ENCODE data around the gene LSG1. TPM values are rescaled to one million over a fixed set of nuclear protein-coding genes. Genes with fewer than 3 reads are reported as not detected.
"Not testable (repeated sequence)": the region's sequence is repeated elsewhere in the genome, so short reads cannot be mapped to it uniquely, and the experiment has no call there.

Gene LSG1
- total RNA-seq, 1 donor from 2014 or later: 21.3 TPM

DNA sequence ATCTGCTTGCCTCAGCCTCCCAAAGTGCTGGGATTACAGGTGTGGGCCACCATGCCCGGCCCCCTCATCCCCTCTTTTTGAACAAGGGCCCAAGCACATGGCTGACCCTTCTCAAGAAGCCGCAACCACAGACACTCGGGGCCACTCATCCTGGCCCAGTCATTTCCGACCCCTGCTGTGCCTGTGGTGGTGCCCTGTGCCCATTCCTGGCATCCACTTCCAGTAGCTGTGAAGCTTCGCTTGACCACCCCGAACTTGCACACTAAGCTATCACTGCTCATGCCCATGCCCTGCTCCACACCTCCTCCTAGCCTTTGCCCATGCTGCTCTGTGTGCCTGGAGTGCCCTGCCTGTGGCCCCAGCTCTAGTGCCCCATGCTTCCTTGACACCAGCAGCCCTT lies 47.0 kb downstream of the LSG1 start:
- DNase-seq (ENCODE audit: low spot score): no peak
- intact Hi-C loops (cut with DNase I): no loop called here

DNA sequence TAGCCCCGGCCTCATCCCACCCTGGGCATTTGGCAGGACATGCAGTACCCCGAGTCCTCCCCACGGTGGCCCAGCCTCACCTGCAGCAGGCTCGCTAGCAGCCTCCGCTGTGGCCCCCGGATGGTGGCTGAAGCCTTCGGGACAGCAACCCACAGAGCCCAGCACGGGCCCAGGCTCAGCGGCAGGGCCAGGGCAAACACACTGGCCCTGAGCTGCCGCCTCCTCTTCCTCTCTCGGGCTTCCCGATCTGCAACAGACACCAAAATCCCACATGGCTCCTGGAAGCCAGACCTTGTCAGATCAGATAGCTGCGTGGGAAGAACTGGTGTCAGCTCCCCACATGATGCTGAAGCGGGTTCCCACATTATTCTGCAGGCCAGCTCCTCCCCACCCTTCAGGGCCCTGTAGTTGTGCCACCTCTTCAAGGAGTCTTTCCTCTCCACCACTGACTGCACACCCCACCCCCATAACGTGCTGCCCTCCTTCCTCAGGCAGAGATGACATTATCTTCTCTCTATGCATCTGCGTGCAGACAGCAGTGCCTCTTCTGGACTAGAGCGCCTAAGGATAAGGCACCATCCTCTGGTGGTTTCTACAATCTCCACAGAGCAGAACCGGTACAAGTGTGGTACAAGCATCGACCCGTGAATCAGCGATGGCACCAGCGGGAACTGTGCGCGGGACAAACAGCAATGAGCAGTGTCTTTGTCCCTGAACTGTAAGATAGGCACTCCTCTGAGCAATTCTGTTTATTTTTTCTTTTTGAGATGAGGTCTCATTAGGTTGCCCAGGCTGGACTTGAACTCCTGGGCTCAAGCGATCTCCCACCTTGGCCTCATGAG lies 48.3 kb downstream of the LSG1 start:
- intact Hi-C loops (cut with DNase I): no loop called here
- no peak for DNase-seq (ENCODE audit: low spot score)

DNA sequence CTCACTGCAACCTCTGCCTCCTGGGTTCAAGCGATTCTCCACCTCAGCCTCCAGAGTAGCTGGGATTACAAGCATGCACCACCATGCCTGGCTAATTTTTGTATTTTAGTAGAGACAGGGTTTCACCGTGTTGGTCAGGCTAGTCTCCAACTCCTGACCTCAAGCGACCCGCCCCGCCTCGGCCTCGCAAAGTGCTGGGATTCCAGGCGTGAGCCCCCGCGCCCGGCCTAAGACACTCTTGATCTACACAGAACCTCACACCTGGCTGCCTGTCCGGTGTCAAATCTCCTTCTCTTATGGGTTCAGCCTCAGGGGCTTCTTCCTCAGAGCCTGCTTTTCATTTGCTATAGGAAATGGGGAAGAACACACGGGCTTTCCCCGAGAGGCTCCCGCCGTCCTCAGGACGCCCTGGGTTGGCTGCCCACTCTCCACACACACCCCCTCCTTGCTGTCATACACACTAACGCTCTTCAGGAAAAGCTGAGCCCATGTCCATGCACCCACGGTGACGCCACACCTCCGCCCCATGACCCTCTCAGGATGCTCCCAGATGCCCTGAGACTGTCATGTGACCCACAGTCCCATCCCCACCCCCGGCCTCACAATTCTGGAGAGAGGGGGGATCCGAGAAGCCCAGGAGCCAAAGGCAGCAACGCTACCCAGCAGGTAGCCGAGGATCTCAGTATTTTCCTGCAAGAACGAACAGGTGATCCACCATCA lies 49.2 kb downstream of the LSG1 start:
- intact Hi-C loops (cut with DNase I): no loop called here
- DNase-seq (ENCODE audit: low spot score): no peak

DNA sequence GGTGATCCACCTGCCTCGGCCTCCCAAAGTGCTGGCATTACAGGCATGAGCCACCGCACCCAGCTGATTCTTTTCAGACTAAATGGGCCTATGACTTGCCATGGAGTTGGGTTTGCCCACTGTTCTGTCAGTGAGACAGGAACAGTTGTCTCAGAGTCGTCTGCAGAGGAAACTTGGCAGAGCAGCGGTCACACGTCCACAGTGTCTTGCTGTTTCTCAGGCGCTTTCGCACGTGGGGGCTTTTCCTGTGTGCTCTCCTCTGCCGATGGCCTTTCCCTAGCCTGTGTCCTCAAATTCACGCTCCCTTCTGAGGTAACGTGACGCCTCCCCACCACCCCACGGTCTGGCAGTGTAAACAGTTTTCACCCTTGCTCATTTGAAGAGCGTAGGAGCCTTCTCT lies 50.0 kb downstream of the LSG1 start:
- intact Hi-C loops (cut with DNase I): no loop called here
- no peak for DNase-seq (ENCODE audit: low spot score)

DNA sequence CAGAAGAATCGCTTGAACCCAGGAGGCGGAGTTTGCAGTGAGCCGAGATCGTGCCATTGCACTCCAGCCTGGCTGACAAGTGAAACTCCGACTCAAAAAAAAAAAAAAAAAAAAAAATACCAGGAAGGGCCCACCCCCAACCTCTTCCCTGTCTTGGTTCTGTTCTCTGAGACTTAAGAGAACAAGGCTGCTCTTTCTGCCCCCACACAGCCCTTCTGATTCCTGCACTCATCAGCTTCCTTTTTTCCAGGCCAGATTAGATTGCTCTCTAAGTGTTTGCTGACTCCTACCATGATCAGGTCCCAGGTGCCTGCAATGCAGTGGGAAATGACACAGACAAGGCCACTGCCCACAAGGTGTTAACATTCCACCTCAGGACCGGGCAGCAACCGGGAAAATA lies 51.8 kb downstream of the LSG1 start:
- intact Hi-C loops (cut with DNase I): no loop called here

DNA sequence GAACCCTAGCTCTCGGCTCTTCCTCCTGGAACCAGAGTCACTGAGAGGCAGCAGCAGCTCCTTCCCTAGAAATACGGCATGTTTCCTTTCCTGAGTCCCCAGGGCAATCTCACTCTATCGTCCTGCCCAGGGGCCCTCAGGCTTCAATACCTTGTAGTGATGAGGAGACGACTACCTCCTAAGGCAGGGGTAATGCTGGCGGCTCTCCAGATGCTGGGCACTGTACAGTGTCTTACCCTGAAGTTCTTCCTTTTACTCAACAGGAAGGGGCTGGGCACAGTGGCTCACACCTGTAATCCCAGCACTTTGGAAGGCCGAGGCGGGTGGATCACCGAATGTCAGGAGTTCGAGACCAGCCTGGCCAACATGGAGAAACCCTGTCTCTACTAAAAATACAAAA lies 52.2 kb downstream of the LSG1 start:
- intact Hi-C loops (cut with DNase I): no loop called here
- DNase-seq (ENCODE audit: low spot score): no peak

More for the DNA sequence above, 51.8 kb downstream of the LSG1 start:
- DNase-seq (ENCODE audit: low spot score): no peak

DNA sequence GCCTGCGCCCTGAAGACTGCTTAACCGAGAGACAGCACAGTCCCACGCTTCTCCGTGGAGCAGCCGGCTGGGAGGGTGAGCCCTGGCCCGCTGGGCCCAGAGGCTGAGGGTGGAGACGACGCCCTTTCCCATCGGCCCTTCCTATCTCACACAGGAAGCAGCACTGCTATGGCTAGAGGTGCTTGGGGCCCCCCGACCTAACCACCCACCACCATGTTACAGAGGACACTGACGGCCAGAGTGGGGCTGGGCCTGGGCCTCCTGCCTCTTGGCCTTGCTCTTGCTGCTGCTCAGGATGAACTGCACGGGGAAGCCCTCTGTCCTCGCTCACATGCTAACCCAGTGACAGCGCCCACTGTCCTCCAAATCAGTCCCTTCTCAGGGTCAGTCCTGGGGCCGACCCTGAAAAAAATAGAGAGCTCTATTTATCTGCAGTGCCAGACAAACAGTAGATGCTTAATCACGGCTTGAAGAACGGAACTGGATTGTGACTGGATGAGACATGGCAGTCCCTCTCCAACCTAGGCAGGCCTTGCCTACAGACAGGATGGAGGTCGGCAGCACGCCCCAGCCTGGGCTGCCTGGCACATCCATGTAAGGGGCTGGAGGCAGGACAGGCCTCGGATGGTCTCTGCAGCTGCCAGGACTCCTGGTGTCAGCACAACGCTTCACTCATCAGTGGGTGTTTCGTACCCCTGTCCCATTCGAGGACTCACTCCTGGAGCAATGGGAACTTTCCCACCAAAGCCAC lies 53.0 kb downstream of the LSG1 start:
- no peak for DNase-seq (ENCODE audit: low spot score)

DNA sequence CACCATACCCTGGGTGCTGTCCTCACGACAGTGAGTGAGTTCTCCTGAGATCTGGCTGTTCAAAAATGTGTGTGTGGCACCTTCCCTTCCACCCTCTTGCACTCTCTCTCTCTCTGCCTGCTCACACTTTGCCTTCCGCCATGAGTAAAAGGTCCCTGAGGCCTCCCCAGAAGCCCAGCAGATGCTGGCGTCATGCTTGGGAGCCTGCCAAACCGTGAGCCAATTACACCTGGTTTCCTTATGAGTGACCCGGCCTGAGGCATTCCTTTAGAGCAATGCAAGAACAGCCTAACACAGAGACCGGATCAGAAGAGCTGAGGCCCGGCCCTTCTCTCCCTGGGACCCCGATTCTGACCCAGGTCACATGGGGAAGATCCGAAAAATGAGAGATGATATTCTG lies 54.2 kb downstream of the LSG1 start:
- DNase-seq (ENCODE audit: low spot score): no peak
- intact Hi-C loops (cut with DNase I): no loop called here

More for the DNA sequence above, 53.0 kb downstream of the LSG1 start:
- intact Hi-C loops (cut with DNase I): no loop called here

DNA sequence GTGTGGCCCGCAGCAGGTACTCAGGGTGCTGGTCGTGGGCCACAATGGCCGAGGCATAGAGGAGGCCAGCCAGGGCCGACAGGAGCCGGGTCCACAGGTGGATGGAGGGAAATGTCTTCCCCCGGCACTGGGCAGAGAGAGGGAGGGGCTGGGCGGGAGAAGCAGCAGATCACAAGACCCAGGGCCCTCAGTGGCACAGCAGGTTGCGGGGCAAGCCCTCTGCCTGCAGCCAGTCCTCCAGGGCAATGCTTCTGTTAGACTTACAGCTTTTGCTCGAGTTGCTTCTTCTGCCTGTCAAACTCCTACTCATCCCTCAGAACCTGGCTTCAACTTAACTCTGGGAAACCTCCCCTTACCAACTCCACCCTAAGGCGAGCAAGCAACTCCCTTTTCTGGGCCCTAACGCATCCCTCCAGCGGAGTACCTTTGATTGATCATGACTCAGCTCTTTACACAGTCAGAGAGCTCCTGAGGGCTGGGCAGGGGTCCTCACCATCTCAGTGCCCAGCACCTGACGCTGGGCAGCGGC lies 54.8 kb downstream of the LSG1 start:
- intact Hi-C loops (cut with DNase I): no loop called here
- DNase-seq (ENCODE audit: low spot score): no peak

DNA sequence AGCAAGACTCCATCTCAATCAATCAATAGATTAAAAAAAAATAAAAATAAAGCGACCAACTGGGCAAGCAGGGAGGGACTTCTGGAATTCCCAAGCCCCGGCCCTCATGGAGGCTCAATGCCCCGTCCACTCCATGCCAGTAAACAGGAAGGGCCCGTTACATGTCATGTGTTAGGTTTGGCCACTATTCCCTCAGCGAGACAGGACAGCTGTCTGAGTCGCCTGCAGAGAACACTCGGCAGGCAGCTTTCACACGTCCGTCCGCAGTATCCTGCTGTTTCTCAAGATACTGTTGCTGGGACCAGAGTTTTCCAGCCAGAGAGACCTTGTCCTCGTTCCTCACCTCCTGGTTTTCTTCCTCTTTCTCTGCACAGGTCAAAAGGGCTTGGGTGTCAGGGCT lies 56.8 kb downstream of the LSG1 start:
- intact Hi-C loops (cut with DNase I): no loop called here
- DNase-seq (ENCODE audit: low spot score): no peak

DNA sequence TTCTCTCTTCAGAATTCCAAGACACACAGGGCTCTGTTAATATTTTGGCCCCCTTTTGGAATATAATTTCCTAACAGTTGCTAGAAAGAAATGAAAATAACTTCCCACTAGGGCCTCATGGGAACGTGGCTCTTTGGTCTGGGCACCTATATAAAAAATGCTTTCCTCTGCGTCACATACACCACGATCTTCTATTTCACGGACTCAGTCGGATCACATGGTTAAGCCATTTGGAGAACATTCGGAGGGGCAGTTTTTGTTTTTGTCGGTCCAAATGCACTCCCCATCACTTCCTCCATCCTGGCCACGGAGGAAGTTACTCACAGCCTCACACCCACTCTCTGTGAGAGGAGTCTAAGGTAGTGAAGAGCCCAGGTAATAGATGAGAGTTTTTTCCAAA lies 59.8 kb downstream of the LSG1 start:
- intact Hi-C loops (cut with DNase I): no loop called here

DNA sequence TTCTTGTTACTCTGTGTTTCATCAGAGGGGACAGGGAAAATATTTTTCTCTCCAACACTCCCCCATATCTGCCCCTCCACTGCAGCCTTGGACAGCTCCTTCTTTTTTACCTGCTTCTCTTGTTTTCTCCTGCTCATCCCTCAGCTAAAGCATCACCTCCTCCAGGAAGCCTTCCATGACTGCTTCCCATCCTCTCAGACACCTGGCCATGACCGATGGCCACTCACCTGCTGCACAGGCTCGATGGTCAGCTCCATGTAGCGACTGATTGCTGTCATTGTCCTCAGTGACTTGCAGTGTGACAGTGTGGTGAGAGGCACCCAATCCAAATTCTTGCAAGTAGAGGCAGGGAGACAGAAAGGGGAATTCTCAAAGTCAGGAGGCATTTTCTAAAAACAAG lies 61.3 kb downstream of the LSG1 start:
- intact Hi-C loops (cut with DNase I): no loop called here
- DNase-seq (ENCODE audit: low spot score): no peak

More for the DNA sequence above, 59.8 kb downstream of the LSG1 start:
- DNase-seq (ENCODE audit: low spot score): no peak

DNA sequence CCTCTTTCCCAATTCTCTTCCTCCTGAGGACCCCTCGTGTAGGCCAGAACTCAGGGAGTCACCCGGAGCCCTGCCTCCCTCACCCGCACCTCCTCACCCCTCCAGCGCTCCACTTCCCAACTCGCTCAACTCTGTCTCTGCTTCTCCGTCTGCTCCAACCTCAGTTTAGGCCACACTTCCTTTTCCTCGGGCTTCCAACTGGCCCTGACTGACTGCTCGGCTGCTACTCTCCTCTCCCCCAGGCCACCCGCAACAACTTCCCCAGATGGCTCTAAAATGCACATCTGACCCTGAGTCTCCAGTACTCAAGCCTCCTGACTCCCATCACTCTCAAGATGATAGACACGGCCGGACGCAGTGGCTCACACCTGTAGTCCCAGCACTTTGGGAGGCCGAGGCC lies 62.4 kb downstream of the LSG1 start:
- no peak for DNase-seq (ENCODE audit: low spot score)
- intact Hi-C loops (cut with DNase I): no loop called here

DNA sequence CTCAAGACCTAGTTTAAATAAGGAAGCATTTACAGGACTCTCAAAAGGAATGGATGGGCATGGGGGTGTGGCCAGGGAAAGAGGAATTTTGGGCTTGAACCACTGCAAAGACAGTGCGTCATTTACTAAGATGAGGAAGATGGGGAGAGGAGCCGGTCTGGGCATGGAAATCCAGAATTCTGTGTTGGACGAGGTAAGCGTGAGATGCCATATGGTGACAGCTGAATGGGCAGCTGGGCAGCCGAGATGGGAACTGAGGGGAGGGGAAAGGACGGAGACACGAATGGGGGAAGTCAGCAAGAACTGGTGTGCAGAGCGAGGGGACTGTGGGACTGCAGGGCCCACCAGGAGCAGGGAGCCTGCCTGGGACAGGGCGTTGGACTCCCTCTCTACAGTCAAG lies 63.0 kb downstream of the LSG1 start:
- no peak for DNase-seq (ENCODE audit: low spot score)
- intact Hi-C loops (cut with DNase I): no loop called here

DNA sequence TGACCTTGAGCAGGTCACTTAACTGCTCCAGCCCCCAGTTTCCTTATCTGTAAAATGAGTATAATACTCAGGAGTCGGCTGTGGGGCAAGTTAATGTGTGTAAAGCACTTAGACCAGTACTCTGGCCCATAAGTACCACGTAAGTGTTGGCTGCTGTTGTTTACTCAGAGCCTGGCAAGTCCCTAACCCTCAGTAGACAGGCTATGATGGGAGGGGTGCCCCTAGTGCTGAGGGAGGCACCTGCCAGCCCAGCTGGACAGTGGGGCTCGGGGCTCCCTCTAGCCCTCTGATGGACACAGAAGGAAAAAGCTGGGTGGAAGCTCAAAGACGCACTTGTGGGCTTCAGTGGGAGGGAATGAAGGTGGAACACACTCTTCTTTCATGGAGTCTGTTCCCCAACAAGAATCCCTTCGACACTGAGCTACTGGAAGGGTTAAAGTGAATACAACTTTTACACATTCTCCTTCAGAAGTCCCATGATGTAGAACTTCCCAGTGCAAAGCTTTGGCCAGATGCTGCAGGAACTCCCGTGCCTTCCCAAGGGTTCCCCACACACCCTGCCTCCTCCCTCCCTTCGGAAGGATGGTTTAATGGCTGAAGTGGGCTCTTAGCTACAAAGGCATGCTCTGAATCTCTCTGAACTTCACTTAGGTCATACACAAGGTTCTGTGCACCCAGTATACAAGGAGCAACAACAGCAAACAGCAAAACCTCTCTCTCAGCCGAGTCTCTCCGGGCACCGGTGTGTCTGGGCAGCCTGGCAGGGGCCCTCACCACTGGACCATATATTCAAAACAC lies 64.2 kb downstream of the LSG1 start:
- intact Hi-C loops (cut with DNase I): no loop called here
- DNase-seq (ENCODE audit: low spot score): no peak

DNA sequence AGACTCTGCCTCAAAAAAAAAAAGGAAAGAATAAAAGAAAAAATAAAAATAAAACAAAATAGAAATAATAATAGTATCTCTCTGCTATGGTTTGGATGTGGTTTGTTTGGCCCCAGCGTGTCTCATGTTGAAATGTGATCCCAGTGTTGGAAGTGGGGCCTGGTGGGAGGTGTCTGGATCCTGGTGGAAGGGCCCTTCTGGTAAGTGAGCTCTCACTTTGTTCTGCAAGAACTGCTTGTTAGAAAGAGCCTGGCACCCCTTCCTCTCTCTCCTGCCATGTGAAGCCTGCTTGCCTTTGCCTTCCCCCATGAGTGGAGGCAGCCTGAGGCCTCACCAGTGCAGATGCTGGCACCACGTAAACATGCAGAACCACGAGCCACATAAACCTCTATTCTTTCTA lies 65.0 kb downstream of the LSG1 start:
- DNase-seq (ENCODE audit: low spot score): no peak
- intact Hi-C loops (cut with DNase I): no loop called here

DNA sequence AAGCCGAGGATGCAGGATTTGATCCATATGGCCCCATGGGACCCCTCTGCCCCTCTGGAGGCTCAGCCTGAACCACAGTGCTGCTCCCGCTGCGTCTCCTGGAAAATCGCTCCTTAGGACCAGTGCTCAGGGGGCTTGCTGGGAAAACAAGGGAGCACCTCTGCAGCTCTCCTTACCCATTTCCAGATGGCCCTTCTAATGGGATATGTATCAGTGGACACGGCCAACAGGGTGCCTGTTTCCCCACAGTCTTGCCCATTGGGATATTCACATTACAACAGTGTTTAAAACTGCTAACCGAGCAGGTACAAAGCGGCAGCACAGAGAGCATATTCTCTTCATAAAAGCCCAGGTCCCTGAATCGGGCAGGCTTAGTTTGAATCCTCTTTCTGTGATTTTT lies 65.8 kb downstream of the LSG1 start:
- no peak for DNase-seq (ENCODE audit: low spot score)
- intact Hi-C loops (cut with DNase I): no loop called here

DNA sequence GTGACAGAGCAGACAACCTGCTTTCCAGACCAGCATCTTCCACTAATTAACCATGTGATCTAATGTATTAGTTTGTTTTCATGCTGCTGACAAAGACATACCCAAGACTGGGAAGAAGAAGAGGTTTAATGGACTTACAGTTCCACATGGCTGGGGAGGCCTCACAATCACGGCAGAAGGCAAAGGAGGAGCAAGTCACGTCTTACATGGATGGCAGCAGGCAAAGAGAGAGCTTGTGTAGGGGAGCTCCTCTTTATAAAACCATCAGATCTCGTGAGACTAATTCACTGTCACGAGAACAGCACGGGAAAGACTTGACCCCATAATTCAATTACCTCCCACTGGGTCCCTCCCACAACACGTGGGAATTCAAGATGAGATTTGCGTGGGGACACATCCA lies 66.7 kb downstream of the LSG1 start:
- DNase-seq (ENCODE audit: low spot score); intact Hi-C loops (cut with DNase I): not testable (repeated sequence)

DNA sequence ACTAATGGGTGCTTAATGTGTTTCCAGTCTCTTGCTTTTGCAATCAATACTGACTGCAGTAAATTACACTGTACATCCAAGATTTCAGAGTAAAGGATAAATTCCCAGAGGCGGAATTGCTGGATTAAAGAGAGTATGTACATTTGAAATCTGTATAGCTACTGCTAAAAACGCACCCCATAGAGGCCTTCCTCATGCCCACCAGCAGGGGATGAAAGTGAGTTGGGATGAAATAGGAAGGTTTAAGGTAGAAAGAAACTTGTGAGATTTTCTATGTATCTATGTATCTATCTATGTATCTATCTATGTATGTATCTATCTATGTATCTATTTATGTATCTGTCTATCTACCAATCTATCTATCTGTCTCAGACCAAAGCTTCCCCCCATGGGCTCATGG lies 67.2 kb downstream of the LSG1 start:
- intact Hi-C loops (cut with DNase I): no loop called here
- DNase-seq (ENCODE audit: low spot score): no peak
